ENCODE results near the gene MARCO.
"Not testable (repeated sequence)": the region's sequence is repeated elsewhere in the genome, so short reads cannot be mapped to it uniquely, and the experiment has no call there.

The MARCO gene

GRCh38 chr2:119026890-119027289, 84.9 kb downstream of the MARCO start:
- H3K27ac Mint-ChIP-seq, result no peak overlapping the region
- no peak overlapping the region for H3K4me3 Mint-ChIP-seq
- H3K27me3 Mint-ChIP-seq, result peaks cover 55% of the 10 kb centered on the region
- no peaks in the 10 kb centered on the region for H3K9me3 Mint-ChIP-seq
- intact Hi-C loops (cut with micrococcal nuclease), result no loop called here
- no peaks in the 10 kb centered on the region for H3K36me3 Mint-ChIP-seq (ENCODE audit: low read depth)
- H3K4me1 Mint-ChIP-seq (ENCODE audit: low read depth), result no peaks in the 10 kb centered on the region

- Mint-ChIP-seq H3K4me1 (ENCODE audit: low read depth) (no peaks in the 10 kb centered on the region), H3K36me3 (ENCODE audit: low read depth) (no peaks in the 10 kb centered on the region), H3K4me3 (no peak overlapping the region), H3K27me3 (peaks cover 57% of the 10 kb centered on the region), H3K27ac (no peak overlapping the region), H3K9me3 (no peaks in the 10 kb centered on the region)
- intact Hi-C loops (cut with micrococcal nuclease), result no loop called here
Measured at GRCh38 chr2:119028327-119029174, 86.6 kb downstream of the MARCO start.

- Mint-ChIP-seq H3K27me3 (peaks cover 53% of the 10 kb centered on the region), H3K27ac (no peak overlapping the region), H3K4me1 (ENCODE audit: low read depth) (no peaks in the 10 kb centered on the region), H3K36me3 (ENCODE audit: low read depth) (no peaks in the 10 kb centered on the region), H3K4me3 (no peak overlapping the region), H3K9me3 (peaks cover 1% of the 10 kb centered on the region)
- intact Hi-C loops (cut with micrococcal nuclease), result no loop called here
Measured at GRCh38 chr2:119029297-119029696, 87.3 kb downstream of the MARCO start.

- H3K36me3 Mint-ChIP-seq (ENCODE audit: low read depth); H3K4me1 Mint-ChIP-seq (ENCODE audit: low read depth); H3K4me3 Mint-ChIP-seq; intact Hi-C loops (cut with micrococcal nuclease); H3K27ac Mint-ChIP-seq: not testable (repeated sequence)
- Mint-ChIP-seq H3K27me3 (peaks cover 45% of the 10 kb centered on the region), H3K9me3 (peaks cover 10% of the 10 kb centered on the region)
Measured at GRCh38 chr2:119037922-119038321, 95.9 kb downstream of the MARCO start.

- Mint-ChIP-seq H3K27ac (no peak overlapping the region), H3K4me3 (no peak overlapping the region), H3K27me3 (peaks cover 43% of the 10 kb centered on the region), H3K36me3 (ENCODE audit: low read depth) (no peaks in the 10 kb centered on the region), H3K9me3 (no peaks in the 10 kb centered on the region), H3K4me1 (ENCODE audit: low read depth) (no peaks in the 10 kb centered on the region)
- intact Hi-C loops (cut with micrococcal nuclease), result no loop called here
Measured at GRCh38 chr2:119040730-119041129, 98.7 kb downstream of the MARCO start.

Measured in dendritic cell treated with granulocyte-macrophage colony-stimulating factor and Interleukin-4, amounts not matched to agents 40 ng/mL and 50 ng/mL, for 4 days (primary cell).